HG03175 (cell line): Measurements from ENCODE around the gene TNFRSF6B.
"Not testable (repeated sequence)": the region's sequence is repeated elsewhere in the genome, so short reads cannot be mapped to it uniquely, and the experiment has no call there.

Source experiments
- ATAC-seq: cut with Tn5 transposase; IDR thresholded peaks from one replicate; pipeline ENCODE4 v1.9.1; 2021; ENCODE audit warnings: mild to moderate bottlenecking, moderate library complexity; ENCODE audit not compliant: unreplicated experiment

The TNFRSF6B gene

DNA sequence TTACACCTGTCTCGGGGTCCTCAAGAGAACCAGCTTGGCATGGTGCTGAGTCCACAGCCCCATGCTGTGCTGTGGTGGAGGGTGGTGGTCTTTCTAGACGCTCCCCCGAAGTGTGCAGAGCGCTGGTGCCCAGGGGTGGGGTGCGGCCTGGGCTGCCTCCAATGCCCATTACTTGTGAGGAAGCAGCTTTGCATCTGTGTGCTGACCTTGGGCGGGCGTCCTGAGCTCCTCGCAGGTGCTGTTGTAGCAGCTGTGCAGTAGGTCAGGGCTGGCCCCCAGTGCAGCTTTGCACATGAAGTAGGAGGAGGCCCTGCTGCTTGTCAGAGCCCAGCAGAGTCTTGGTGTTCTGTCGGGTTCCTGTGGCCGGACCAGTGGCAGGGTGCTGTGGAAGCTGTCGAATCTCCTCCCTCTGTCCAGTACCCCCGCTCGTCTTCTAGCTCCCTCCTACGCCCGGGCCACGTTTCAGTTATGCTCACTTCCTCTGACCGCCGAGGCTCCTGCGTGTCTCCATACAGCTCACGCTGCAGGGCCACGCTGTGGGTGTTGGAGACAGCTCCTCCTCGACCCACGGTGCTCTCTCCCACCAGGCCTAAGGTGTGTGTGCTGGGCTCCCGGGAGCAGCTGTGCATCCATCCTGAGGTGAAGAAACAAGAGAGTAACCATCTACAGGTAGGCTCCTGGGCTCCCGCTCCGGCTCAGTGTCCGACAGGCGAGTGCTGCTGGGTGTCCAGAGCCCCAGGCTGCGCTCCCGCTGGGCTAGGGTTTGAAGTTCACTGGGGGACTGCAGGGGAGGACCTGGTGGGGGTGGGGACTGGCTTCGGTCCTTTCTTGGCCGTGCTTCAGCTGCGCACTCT is 34.3 kb upstream of the TNFRSF6B start:
- no peak for ATAC-seq

DNA sequence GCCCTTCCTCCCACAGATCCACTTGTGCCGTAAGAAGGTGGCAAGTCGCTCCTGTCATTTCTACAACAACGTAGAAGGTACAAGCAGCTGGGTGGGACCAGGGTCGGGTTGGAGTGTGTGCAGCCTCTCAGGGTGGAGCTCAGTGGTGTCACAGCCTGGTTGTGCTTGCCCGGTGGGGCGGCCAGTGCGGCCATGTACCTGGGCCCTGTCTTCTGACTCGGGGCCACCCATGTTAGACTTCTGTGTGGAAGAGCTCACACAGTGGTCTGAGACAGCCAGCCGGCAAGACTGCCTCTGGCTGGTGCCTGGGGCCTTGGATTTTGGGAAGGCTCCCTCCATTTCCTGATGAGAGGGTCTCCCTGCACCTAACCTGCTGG is 33.7 kb upstream of the TNFRSF6B start:
- ATAC-seq: no peak

DNA sequence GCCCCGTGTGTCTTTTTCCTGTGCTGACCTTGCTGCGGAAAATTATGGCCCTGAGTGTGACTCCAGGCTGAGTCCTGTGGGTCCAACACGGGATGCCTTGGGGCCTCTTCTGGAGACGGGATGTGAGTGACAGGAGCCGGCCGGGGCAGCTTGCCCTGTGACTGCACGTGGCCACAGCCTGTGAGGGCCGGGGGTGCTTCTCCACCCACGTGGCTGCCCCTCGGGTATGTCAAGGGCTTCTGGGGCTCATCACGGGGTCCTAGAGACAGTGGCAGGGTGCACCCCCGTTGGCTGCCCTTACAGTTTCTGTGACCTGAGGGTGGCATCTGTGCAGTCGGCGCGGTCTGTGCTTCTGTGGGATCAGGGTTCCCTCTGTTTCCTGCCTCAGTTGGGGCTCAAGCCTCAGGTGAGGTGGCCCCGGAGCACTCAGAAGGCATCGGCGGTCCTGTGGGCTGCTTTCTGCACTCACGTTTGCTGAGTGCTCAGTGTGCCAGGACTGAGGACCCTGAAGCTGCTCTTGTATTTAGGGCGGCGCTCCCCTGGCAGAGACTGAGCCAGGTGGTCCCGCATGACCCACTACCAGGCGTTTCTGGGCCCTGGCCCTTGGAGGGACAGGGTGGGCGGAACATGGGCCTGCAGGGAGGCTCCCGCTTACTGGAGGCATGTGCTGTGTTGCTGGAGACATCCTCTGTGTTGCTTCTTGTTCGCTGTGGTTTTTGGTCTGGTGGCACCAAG is 33.0 kb upstream of the TNFRSF6B start:
- no peak for ATAC-seq

DNA sequence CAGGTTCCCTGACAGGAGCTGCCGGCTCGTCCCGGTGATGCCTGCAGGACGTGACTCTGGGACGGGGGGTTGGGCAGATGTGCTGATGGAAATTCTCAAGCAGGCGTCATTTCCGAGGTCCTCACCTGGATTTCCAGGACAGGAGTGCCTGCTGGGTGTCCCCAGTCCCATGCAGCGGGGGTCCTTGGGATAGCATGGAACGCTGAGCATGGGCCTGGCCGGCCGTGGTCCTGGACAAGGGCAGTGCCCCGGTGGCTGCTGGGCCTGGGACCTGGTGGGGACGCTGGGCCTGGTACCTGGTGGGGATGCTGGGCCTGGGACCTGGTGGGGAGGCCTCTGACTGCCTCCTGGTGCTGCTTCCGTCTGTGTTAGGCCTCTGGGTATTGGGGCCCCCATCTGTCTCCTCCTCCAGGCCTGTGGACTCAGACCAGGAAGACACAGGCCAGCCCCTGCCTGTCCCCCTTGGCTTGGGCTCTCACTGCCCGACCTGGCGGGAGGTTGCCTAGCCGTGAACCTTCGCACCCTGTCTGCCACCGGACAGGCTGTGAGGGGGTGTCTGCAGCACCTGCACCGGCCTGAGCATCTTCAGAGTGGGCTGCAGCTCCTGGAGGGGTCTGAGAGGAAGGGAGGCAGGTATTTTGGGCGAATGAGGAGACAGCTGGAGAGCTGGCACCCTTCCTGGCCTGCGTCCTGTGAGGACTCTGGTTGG is 32.2 kb upstream of the TNFRSF6B start:
- no peak for ATAC-seq

DNA sequence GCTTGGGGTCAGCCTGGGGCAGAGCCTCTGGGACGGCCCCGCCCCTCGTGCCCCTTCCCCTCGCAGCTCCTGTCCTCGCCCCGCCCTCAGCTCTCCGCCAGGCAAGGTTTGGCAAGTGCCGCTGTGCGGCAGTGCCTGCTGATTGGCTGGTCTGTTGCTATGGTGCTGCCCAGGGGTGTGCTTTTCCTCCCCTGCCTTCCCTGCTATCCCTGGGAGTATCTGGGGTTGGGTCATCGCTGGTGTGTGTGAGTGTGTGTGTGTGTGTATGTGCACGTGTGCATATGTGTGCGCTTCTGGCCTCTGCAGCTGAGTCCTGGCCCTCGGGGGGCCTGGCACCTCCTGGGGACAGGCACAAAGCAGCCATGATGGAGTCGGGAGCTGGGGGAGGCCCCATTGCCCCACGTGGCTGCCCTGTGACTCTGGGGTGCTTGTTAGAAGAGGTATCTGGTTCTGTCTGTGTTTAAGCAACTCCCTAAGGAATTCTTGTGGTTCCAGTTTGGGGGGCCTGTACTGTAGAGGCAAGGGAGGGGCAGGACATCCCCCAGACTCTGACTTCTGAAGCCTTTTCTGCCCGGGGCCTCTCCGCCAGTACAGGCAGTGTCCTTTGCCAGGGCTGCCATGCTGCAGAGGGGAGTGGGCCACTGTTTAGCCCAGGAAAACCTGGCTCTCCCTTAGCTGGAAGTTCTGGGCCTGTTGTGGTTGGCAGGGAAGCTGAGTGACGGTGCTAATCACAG is 31.4 kb upstream of the TNFRSF6B start:
- ATAC-seq: no peak

DNA sequence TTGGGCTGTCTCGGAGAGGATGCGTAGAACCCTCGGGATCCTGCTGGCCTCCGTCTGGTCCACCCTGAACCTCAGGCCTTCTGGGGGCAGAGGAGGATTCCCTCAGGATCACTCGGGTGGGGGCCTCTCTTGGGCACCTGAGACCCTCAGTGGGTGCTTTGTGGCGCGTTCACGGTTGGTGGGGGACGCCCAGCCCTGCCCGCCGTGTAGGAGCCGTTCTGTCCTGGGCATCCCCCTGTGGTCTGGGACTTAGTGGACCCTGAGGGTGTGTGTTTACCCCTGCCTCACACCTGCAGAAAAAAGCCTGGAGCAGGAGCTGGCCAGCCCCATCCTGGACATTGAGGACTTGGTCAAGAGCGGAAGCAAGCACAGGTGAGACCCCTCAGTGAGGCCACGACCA is 30.7 kb upstream of the TNFRSF6B start:
- ATAC-seq: no peak

DNA sequence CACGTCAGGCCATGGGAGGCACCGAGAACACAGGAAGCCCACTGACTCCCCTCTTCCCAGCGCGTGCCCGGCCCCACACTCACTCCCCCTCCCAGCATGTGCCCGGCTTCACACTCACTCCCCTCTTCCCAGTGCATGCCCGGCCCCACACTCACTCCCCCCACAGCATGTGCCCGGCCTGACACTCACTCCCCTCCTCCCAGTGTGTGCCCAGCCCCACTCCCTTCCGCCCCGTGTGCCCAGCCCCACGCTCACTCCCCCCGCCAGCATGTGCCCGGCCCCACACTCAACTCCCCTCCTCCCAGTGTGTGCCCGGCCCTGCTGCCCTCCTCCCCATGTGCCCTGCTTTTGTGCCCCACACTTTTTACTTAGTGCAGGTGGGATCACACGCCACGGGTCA is 28.6 kb upstream of the TNFRSF6B start:
- no peak for ATAC-seq

DNA sequence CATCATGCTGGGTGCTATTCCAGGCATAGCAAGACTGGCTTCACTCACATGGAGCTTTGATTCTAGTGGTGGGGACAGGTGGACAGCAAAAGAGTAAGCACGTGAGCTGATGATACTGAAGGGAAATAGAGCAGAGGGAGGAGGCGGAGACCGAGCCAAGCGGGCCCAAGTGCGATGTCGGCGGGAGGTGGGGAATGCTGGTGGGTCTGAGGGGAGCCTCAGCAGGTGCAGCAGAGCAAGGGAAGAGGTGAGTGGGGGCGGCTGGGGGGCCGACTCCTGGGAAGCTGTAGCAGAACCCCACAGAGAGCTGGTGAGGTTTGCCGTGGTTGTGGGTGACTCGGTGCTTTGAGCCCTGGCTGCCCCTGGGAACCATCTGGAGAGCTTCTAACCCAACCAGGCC is 28.1 kb upstream of the TNFRSF6B start:
- no peak for ATAC-seq

DNA sequence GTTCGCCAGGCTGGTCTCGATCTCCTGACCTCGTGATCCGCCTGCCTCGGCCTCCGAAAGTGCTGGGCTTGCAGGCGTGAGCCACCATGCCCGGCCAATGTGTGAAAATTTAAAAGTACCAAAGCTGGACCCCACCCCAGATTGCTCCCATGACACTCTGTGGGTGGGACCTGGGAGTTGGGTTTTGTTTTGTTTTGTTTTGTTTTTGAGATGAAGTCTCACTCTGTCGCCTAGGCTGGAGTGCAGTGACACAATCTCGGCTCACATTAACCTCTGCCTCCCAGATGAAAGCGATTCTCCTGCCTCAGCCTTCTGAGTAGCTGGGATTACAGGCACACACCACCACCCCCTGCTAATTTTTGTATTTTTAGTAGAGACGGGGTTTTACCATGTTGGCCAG is 24.8 kb upstream of the TNFRSF6B start:
- not testable (repeated sequence) for ATAC-seq

DNA sequence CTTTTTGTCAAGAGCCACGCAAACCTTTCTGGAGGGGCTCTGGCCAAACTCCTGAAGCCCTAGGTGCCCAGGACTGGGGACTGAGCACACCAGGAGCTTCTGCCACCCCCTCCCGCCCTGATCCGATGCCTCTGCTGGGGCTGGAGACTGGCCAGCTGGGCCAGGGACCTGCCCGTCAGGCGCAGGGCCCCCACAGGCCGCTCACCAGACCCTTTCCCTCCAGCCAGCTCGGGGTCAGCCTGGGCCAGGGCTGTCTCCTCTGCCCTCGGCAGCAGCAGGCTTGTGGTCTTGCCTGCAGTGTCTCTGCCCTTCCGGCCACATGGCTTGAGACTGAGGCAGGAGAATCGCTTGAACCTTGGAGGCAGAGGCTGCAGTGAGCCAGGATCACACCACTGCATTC is 23.8 kb upstream of the TNFRSF6B start:
- no peak for ATAC-seq

DNA sequence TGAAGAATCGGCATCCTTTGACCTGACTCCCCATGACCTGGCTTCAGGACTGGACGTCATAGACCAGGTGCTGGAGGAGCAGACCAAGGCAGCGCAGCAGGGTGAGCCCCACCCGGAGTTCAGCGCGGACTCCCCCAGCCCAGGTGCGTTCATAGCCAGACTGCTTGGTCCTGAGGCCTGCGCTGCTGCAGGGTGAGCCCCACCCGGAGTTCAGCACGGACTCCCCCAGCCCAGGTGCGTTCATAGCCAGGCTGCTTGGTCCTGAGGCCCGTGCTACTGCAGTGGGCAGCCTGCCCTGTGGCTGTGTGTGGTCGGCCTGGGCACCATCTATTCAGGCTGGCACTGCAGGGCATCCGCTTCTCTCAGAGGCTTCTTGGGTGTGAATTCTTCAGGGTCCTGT is 22.5 kb upstream of the TNFRSF6B start:
- ATAC-seq: no peak

DNA sequence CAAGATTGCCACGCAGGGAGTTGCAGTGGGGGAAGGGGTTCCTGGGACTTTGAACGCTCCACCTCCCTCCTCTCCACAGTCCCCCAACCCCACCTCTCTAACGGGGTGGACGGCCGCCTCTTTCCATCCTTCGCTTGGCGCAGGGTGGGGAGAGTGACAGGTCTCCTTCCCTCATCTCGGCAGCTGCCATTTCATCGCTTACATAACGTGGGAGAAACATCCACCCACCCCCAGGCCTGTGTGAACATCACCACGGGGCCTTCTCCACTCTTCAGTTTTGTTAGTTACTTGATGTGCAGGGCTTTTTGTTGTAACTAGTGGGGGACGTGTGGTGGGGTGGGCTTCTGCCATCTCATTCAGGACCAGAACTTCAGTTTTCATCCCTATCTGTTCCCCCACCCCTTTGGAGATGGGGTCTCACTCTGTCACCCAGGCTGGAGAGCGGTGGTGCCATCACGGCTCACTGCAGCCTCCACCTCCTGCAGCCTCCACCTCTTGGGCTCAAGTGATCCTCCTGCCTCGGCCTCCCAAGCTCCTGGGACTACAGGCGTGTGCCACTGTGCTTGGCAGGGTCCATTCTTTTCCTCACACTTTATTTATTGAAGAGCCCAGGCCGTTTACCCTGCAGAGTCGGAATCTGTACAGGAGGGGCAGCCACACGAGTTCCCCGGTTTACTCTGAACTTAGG is 20.6 kb upstream of the TNFRSF6B start:
- ATAC-seq: no peak

DNA sequence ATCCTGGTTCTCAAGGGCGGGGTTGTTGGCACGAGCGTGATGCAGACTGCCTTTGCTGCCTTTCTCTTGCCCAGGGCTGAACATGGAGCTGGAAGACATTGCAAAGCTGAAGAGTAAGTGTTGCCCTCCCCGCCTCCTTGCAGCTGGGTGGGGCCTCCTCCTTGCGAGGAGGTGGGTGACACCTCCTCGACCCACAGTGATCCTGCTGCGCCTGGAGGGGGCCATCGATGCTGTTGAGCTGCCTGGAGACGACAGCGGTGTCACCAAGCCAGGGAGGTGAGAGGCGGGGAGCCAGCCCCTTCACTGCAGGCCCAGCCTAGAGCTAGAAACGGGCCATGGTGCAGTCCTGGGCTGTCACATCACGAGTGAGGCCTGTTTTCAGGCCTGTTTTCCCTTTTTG is 18.4 kb upstream of the TNFRSF6B start:
- ATAC-seq: no peak

DNA sequence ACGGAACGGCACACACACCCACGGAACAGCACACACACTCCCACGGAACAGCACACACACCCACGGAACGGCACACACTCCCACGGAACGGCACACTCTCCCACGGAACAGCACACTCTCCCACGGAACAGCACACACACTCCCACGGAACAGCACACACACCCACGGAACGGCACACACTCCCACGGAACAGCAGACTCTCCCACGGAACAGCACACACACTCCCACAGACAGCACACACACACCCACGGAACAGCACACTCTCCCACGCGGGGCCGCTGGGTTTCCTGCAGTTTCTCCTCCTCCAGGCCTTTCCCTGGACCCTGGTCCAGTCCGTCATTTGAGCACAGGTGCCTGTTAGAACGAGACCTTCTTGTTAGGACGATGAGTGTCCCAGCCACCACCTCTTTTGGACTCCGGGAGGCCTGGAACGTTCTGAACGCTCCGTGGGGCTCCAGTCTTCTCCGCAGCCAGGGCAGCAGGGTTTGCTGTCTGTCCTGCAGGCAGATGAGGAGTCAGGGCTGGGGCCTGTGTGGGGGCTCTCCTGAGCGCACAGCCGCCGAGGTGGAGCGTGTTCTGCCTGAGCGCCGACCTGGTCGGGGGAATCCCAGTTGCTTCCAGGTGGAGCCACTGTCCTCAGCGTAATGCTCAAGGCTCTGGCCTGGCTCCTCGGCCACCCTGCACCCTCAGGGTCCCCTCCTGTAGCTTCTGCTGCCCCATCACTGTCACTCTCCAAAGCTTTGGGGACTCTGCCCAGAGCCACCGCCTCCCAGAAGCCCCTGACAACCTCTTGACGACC is 17.6 kb upstream of the TNFRSF6B start:
- no peak for ATAC-seq

DNA sequence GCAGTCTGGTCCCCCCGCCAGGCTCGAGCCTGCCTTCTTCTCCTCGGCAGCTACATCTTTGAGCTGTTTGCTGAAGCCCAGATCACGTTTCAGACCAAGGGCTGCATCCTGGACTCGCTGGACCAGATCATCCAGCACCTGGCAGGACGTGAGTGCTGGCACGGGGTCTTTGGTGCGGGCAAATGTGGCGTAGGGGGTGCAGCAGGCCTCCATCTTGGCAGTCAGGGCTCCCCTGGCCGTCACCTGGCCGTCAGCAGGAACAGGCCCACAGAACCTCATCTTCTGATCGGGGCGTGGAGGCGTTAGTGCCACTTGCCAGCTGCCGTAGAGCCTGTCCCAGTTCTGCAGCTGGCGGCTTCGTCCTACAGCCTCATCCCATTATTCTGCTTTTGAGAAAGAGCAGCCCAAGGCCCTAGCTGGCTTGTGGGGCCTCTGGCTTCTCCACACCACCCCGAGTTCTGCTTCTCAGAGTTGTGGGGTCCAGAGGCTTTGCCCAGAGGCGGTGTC is 16.6 kb upstream of the TNFRSF6B start:
- ATAC-seq: no peak

DNA sequence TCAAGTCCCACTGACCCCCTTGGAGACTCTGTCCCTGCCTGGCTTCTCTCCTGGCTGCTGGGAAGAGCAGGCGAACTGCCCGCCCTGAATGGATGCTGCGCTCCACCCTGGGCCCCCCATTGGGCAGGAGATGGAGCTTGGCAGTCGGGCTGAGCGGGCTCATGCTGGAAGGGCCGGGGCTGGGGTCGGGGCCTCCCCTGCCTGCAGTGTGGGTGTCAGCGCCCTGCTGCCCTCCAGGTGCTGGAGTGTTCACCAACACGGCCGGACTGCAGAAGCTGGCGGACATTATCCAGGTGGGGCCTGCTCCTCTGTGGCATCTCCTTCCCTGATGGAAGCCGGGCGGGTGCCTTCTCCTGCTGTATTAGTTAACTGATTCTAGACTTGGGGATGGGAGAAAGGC is 16.0 kb upstream of the TNFRSF6B start:
- no peak for ATAC-seq

DNA sequence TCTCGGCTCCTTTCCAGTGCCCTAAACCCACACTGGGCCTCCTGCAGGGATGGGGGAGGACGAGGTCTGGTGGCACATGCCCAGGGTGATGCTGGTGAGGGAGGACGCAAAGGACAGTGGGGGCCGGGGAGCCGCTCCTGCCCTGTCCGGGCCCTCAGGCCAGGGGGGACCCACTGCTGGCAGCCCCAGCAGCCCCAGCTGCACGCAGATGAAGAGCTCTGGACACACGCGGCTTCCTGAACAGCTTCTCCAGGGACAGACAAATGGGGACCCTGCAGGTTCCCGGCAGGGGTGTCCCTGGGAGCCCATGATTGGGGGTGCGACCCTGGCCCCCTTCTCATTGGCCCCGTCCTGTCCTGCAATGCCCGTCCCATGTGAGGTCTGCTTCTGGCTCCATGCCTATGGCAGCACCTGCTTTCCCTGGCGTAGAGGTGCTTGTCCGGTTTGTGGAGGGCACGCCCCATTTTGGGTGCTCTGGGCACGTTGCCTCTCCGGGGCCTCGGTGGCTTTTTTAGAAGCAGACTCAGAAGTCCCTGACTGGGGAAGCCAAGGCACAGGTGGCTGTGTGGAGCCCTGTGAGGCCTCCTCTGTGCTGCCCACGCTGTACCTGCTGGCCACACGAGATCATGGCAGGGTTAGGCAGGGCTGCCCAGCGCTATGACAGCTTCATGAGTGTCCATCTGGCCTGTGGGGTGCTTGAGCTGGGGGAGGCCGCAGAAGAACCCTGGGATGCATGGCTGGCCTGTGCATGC is 15.4 kb upstream of the TNFRSF6B start:
- ATAC-seq: no peak

DNA sequence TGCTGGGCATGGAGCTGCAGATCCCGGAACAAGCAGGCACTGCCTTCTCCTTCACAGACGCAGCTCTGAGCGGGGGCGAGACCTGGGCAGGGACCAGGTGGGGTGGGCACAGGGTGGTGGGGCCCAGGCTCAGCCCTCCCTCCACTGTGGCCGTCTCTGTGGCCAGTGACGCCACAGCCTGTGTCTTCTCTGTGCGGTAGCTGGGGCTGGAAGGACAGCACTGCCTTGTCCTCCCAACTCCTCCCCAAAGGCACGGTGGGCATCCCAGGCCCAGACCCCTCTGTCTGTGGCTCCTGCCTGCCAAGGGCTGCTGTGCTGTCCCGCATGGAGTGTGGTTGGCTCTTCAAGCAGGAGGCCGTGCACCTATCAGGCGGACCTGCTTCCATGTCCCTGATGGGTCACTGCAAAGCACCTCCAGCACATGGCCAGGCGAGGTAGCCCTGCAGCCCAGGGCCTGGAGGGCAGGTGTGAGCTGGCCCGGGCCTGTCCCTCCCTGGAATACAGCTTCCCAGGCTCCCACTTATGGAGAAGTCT is 14.8 kb upstream of the TNFRSF6B start:
- no peak for ATAC-seq
